Keratinocyte (primary cell): ENCODE data around the gene U2AF1L4. TPM values are rescaled to one million over a fixed set of nuclear protein-coding genes. Genes with fewer than 3 reads are reported as not detected.

Experiments
- DNase-seq: peaks from one replicate; pipeline ENCODE4 v3.0.0-alpha.2; 2011; ENCODE audit warnings: low read depth, missing footprints, low spot score
- FAIRE-seq: peaks from 2 replicates; lab custom pipeline; 2011; peaks lifted over from hg19 to GRCh38; lab: Jason Lieb, UNC
- H2AFZ ChIP-seq: 2 replicates; pipeline ENCODE4 v1.6.0; 2012; ENCODE audit warnings: low read length, control low read depth, inconsistent platforms; ENCODE audit not compliant: control insufficient read depth
- H3K27ac ChIP-seq: 2 replicates; pipeline ENCODE4 v1.5.1; 2011; ENCODE audit warnings: low read length; ENCODE audit not compliant: control insufficient read depth, insufficient read depth
- H3K27me3 ChIP-seq: 3 replicates; pipeline ENCODE4 v1.6.0; 2011; ENCODE audit warnings: low read length; ENCODE audit not compliant: control insufficient read depth, insufficient read depth; ENCODE audit errors: extremely low read depth
- H3K36me3 ChIP-seq, 2 experiments: 2 replicates in 1 of 2; 3 replicates in 1 of 2; pipeline ENCODE4 v1.5.1; 2011; ENCODE audit warnings: low read length in 2 of 2, mild to moderate bottlenecking in 1 of 2; ENCODE audit not compliant: control insufficient read depth in 2 of 2, insufficient read depth in 2 of 2; ENCODE audit errors: extremely low read depth in 1 of 2
- H3K4me1 ChIP-seq: 3 replicates; pipeline ENCODE4 v1.5.1; 2011; ENCODE audit warnings: low read length; ENCODE audit not compliant: control insufficient read depth, insufficient read depth; ENCODE audit errors: extremely low read depth
- H3K4me2 ChIP-seq: 3 replicates; pipeline ENCODE4 v1.6.0; 2011; ENCODE audit warnings: low read depth, low read length; ENCODE audit not compliant: control insufficient read depth, insufficient read depth; ENCODE audit errors: extremely low read depth
- H3K4me3 ChIP-seq, 3 experiments: fragments of 200-600 bp in 1 of 3; sonication (generic) in 1 of 3; 2 replicates in 2 of 3; 3 replicates in 1 of 3; pipeline ENCODE4 v1.5.1; 2011 to 2016; ENCODE audit warnings: low read length in 3 of 3, mild to moderate bottlenecking in 3 of 3, control low read depth in 2 of 3, inconsistent platforms in 1 of 3, low read depth in 1 of 3, mixed read lengths in 1 of 3, mixed run types in 1 of 3, moderate library complexity in 1 of 3; ENCODE audit not compliant: control insufficient read depth in 2 of 3, insufficient read depth in 2 of 3; ENCODE audit errors: extremely low read depth in 1 of 3
- H3K79me2 ChIP-seq: 2 replicates; pipeline ENCODE4 v1.6.0; 2012; ENCODE audit warnings: low read length; ENCODE audit not compliant: control insufficient read depth, insufficient read depth
- H3K9ac ChIP-seq: 3 replicates; pipeline ENCODE4 v1.6.0; 2011; ENCODE audit warnings: low read length; ENCODE audit not compliant: control insufficient read depth, insufficient read depth; ENCODE audit errors: extremely low read depth
- H3K9me1 ChIP-seq: 3 replicates; pipeline ENCODE4 v1.6.0; 2011; ENCODE audit warnings: low read length; ENCODE audit not compliant: control insufficient read depth, insufficient read depth; ENCODE audit errors: extremely low read depth
- H3K9me3 ChIP-seq: 2 replicates; pipeline ENCODE4 v1.5.1; 2012; ENCODE audit warnings: low read depth, low read length; ENCODE audit not compliant: control insufficient read depth
- H4K20me1 ChIP-seq: 3 replicates; pipeline ENCODE4 v1.6.0; 2011; ENCODE audit warnings: low read length; ENCODE audit not compliant: control insufficient read depth, insufficient read depth; ENCODE audit errors: extremely low read depth
- EZH2 ChIP-seq: IDR thresholded peaks from one replicate; pipeline ENCODE4 v1.6.1; 2012; ENCODE audit warnings: inconsistent platforms, mild to moderate bottlenecking, low read length, moderate library complexity
- dilution Hi-C: fragments of 300-500 bp; cut with MboI; formaldehyde crosslinking; loops from one replicate; pipeline ENCODE4 v1.7.0; 2020; ENCODE audit warnings: low sequenced_read_pairs; ENCODE audit not compliant: extremely low pct_ligation_motif_present
- polyA plus RNA-seq, 5 experiments: library from polyadenylated mRNA; depleted of rRNA in 3 of 5; stranded (reverse) in 3 of 5; stranded (forward) in 1 of 5; unstranded in 1 of 5; fragments of >200 nt; gene quantifications; 1 replicate in 1 of 5; 2 replicates in 3 of 5; 3 replicates in 1 of 5; pipeline versions ENCODE4 v1.2.1 to v1.2.3, GENCODE V29; 2011 to 2012; ENCODE audit warnings: missing spikeins in 2 of 5, low read depth in 1 of 5, low replicate concordance in 1 of 5
- TF ChIP-seq, protein P1 (sequence below), 3 experiments: IDR thresholded peaks in 1 of 3; conservative IDR thresholded peaks in 1 of 3; optimal IDR thresholded peaks in 1 of 3; 2 replicates in 2 of 3; 3 replicates in 1 of 3; pipeline versions ENCODE3 to v1.5.1; 2011; ENCODE audit warnings: low read length in 3 of 3, mild to moderate bottlenecking in 3 of 3, moderate library complexity in 2 of 3, control low read depth in 1 of 3, inconsistent platforms in 1 of 3; ENCODE audit not compliant: insufficient read depth in 2 of 3; ENCODE audit errors: extremely low read depth in 1 of 3

U2AF1L4 gene
- polyA plus RNA-seq, 1 donor (not counting 4 experiments of a cell fraction or from before 2014, with no cell fraction given) = 8.9 TPM

DNA sequence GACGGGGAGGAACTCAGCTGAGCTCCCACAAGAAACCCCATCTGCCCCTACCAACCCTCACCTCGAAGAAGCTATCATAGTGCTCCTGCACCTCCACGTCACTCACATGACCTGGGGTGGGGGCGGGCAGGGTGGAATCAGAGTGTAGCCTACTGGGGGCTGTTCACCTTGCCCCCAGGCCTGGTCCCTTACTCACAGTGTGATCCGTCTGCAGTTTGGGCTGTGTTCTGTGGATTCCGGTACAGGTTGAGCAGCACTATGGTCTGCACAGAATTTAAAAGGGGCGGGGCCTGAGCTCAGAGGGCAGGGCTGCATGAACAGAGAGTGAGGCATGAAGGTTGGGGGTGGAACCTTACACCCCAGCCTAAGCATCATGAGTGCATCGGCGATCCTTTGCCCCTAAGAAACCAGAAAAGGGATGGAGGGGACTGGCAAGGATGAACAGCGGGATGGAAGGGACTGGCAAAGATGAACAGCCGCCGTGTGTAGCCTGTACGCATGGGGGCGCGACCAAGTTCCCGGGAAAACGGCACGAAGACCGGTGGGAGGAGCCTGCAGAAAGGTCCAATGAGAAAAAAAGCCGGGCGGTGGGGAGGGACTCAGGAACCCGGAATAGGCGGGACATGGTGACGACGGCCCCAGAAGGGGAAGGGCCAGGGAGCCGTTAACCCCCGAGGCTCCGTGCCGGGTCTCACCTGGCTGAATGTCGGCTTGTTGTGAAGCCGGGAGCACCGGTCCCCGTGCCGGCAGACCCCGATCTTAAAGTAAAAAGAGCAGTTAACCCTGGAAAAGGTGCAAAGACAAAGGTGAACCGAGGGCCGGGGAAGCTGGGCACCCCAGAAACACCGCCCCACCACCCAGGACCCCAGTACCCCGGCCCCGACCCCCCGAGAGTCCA, 539 bp downstream of the U2AF1L4 start:
- FAIRE-seq = peak; percentile 13
- TF ChIP-seq EZH2 = no peak
- TF ChIP-seq, protein P1, sequence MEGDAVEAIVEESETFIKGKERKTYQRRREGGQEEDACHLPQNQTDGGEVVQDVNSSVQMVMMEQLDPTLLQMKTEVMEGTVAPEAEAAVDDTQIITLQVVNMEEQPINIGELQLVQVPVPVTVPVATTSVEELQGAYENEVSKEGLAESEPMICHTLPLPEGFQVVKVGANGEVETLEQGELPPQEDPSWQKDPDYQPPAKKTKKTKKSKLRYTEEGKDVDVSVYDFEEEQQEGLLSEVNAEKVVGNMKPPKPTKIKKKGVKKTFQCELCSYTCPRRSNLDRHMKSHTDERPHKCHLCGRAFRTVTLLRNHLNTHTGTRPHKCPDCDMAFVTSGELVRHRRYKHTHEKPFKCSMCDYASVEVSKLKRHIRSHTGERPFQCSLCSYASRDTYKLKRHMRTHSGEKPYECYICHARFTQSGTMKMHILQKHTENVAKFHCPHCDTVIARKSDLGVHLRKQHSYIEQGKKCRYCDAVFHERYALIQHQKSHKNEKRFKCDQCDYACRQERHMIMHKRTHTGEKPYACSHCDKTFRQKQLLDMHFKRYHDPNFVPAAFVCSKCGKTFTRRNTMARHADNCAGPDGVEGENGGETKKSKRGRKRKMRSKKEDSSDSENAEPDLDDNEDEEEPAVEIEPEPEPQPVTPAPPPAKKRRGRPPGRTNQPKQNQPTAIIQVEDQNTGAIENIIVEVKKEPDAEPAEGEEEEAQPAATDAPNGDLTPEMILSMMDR (optimal IDR thresholded peaks at IDR 0.05 in 1 of 3, IDR thresholded peaks at IDR 0.05 in 1 of 3, conservative IDR thresholded peaks at IDR 0.05 in 1 of 3; ENCODE audit: extremely low read depth in 1 of 3, insufficient read depth in 2 of 3, low read length in 3 of 3) = peak in 2 of 3 experiments; percentile 10 to 46
- H3K4me2 ChIP-seq = peak overlapping the region; percentile 72
- dilution Hi-C loops = no loop called here
- peaks cover 2 to 5% of the 10 kb centered on the region in 2 experiments for H3K36me3 ChIP-seq
- peak overlapping the region; percentile 87 for H2AFZ ChIP-seq
- H3K4me1 ChIP-seq = peaks cover 30% of the 10 kb centered on the region
- DNase-seq = peak; percentile 74
- no peaks in the 10 kb centered on the region for H3K27me3 ChIP-seq
- H3K4me3 ChIP-seq = peak overlapping the region; percentile 65 to 98 (median 93)
- no peaks in the 10 kb centered on the region for H4K20me1 ChIP-seq
- no peaks in the 10 kb centered on the region for H3K9me3 ChIP-seq
- H3K9me1 ChIP-seq = no peaks in the 10 kb centered on the region
- H3K9ac ChIP-seq = peak overlapping the region; percentile 93
- peaks cover 23% of the 10 kb centered on the region for H3K79me2 ChIP-seq
- peak overlapping the region; percentile 94 for H3K27ac ChIP-seq

DNA sequence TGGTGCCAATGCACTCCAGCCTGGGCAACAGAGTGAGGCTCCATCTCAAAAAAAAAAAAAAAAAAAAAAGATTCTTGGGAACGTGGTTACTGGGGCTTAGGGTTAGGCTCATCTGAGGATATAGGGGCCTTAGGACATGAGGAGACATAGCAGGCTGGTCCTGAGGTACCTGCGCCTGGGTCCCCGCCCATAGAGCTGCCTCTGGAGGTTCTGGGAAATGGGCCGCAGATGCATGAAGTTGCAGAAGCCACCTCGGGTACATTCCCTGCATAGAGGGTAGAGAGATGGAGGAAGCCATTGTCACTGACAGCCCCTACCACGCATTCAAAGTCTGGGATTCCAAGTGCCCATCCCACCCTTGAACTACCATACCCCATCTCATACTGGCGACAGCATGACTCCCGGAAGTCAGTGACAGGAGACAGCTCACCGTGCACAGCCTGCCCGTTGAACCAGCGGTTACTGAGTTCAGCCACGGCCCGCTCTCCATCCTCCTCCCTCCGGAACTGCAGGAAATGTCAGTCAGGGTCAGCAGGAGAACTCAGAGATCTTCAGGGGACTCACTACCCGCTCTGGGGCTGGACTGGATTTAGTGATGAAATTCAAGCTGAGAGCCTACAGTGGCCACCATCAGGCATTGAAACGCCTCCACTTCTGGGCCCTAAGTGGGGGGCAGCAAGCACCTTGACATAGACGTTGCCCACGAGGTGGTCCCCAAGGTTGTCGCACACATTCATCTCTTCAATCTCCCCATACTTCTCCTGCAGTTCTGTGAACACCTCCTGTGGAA, 1.4 kb downstream of the U2AF1L4 start:
- no peak overlapping the region for H3K27ac ChIP-seq
- no peak overlapping the region for H2AFZ ChIP-seq
- H3K4me1 ChIP-seq = peaks cover 26% of the 10 kb centered on the region

More for the DNA sequence above, 1.4 kb downstream of the U2AF1L4 start:
- no peaks in the 10 kb centered on the region for H3K9me1 ChIP-seq
- TF ChIP-seq, protein P1 (optimal IDR thresholded peaks at IDR 0.05 in 1 of 3, IDR thresholded peaks at IDR 0.05 in 1 of 3, conservative IDR thresholded peaks at IDR 0.05 in 1 of 3; ENCODE audit: extremely low read depth in 1 of 3, insufficient read depth in 2 of 3, low read length in 3 of 3) = no peak
- TF ChIP-seq EZH2 = no peak
- H3K27me3 ChIP-seq = no peaks in the 10 kb centered on the region
- H4K20me1 ChIP-seq = no peaks in the 10 kb centered on the region
- no peak overlapping the region for H3K9ac ChIP-seq
- peaks cover 5 to 7% of the 10 kb centered on the region in 2 experiments for H3K36me3 ChIP-seq
- H3K4me2 ChIP-seq = peak overlapping the region; percentile 72
- no peak for FAIRE-seq
- H3K79me2 ChIP-seq = peaks cover 18% of the 10 kb centered on the region
- no peaks in the 10 kb centered on the region for H3K9me3 ChIP-seq
- no peak for DNase-seq
- H3K4me3 ChIP-seq = peak overlapping the region in 2 of 3 experiments; percentile 93 to 98
- dilution Hi-C loops = no loop called here
